ENCODE results near the gene PTPRG. TPM values are rescaled to one million over a fixed set of nuclear protein-coding genes. Genes with fewer than 3 reads are reported as not detected.

PTPRG gene
- total RNA-seq, 1 experiment from 2014 or later: not detected

GRCh38 chr3:62097121-62097520, 535.8 kb downstream of the PTPRG start:
- no peak for DNase-seq (ENCODE audit: low spot score)

- DNase-seq (ENCODE audit: low spot score): no peak
These were observed 537.4 kb downstream of the PTPRG start for GRCh38 chr3:62098646-62099365.

GRCh38 chr3:62100282-62100989, 539.1 kb downstream of the PTPRG start:
- DNase-seq (ENCODE audit: low spot score): no peak

- no peak for DNase-seq (ENCODE audit: low spot score)
These were observed 540.1 kb downstream of the PTPRG start for GRCh38 chr3:62101488-62101887.

GRCh38 chr3:62103531-62103930, 542.2 kb downstream of the PTPRG start:
- no peak for DNase-seq (ENCODE audit: low spot score)

- no peak for DNase-seq (ENCODE audit: low spot score)
These were observed 548.2 kb downstream of the PTPRG start for GRCh38 chr3:62109534-62109933.

- no peak for DNase-seq (ENCODE audit: low spot score)
These were observed 549.3 kb downstream of the PTPRG start for GRCh38 chr3:62110443-62111225.

- DNase-seq (ENCODE audit: low spot score): no peak
These were observed 551.7 kb downstream of the PTPRG start for GRCh38 chr3:62113092-62113491.

- no peak for DNase-seq (ENCODE audit: low spot score)
These were observed 553.4 kb downstream of the PTPRG start for GRCh38 chr3:62114763-62115162.

- no peak for DNase-seq (ENCODE audit: low spot score)
These were observed 556.7 kb downstream of the PTPRG start for GRCh38 chr3:62117903-62118548.

- DNase-seq (ENCODE audit: low spot score): no peak
These were observed 557.8 kb downstream of the PTPRG start for GRCh38 chr3:62119139-62119538.

- DNase-seq (ENCODE audit: low spot score): no peak
These were observed 561.4 kb downstream of the PTPRG start for GRCh38 chr3:62122819-62123218.

- no peak for DNase-seq (ENCODE audit: low spot score)
These were observed 564.0 kb downstream of the PTPRG start for GRCh38 chr3:62125380-62125779.

GRCh38 chr3:62127116-62127515, 565.7 kb downstream of the PTPRG start:
- no peak for DNase-seq (ENCODE audit: low spot score)

GRCh38 chr3:62128051-62128450, 566.7 kb downstream of the PTPRG start:
- DNase-seq (ENCODE audit: low spot score): no peak

GRCh38 chr3:62128681-62129080, 567.3 kb downstream of the PTPRG start:
- DNase-seq (ENCODE audit: low spot score): no peak

GRCh38 chr3:62131050-62131449, 569.7 kb downstream of the PTPRG start:
- no peak for DNase-seq (ENCODE audit: low spot score)

- peak; percentile 2 for DNase-seq (ENCODE audit: low spot score)
These were observed 570.2 kb downstream of the PTPRG start for GRCh38 chr3:62131620-62132019.

GRCh38 chr3:62132027-62132602, 570.7 kb downstream of the PTPRG start:
- no peak for DNase-seq (ENCODE audit: low spot score)

GRCh38 chr3:62133015-62133414, 571.6 kb downstream of the PTPRG start:
- no peak for DNase-seq (ENCODE audit: low spot score)

- no peak for DNase-seq (ENCODE audit: low spot score)
These were observed 572.7 kb downstream of the PTPRG start for GRCh38 chr3:62134061-62134496.

All from HT-29 (cell line).